CD4-positive, alpha-beta T cell treated with Interleukin-12 subunit alpha and Interleukin-12 subunit beta, for 1 hour (primary cell): ENCODE results near the gene TAAR2.
"Not testable (repeated sequence)": the region's sequence is repeated elsewhere in the genome, so short reads cannot be mapped to it uniquely, and the experiment has no call there.

Experiments
- DNase-seq: peaks from one replicate; pipeline ENCODE4 v3.0.0-alpha.2; 2020

TAAR2 gene

GRCh38 chr6:132624175-132624574, at the start of gene TAAR2:
Gene TAAR2, minus strand, starts transcription at chr6:132624275. Its CDS starts 0 bp downstream, at chr6:132624275.
- DNase-seq, result no peak

GRCh38 chr6:132673376-132674094, 49.5 kb upstream of the TAAR2 start:
- no peak for DNase-seq

GRCh38 chr6:132671295-132671694, 47.2 kb upstream of the TAAR2 start:
- no peak for DNase-seq

- peak; percentile 39 for DNase-seq
Measured at GRCh38 chr6:132669690-132670291, 45.7 kb upstream of the TAAR2 start.

- no peak for DNase-seq
Measured at GRCh38 chr6:132666118-132666517, 42.0 kb upstream of the TAAR2 start.

- DNase-seq, result no peak
Measured at GRCh38 chr6:132664309-132665034, 40.4 kb upstream of the TAAR2 start.

- no peak for DNase-seq
Measured at GRCh38 chr6:132663661-132664060, 39.6 kb upstream of the TAAR2 start.

GRCh38 chr6:132661906-132662305, 37.8 kb upstream of the TAAR2 start:
- DNase-seq, result no peak

- no peak for DNase-seq
Measured at GRCh38 chr6:132659082-132659481, 35.0 kb upstream of the TAAR2 start, which contains the start of gene TAAR1. Gene TAAR1, minus strand, starts transcription at chr6:132659182. Its CDS starts 13,179 bp downstream, at chr6:132646003.

GRCh38 chr6:132651062-132651461, 27.0 kb upstream of the TAAR2 start:
- DNase-seq, result peak; percentile 6

GRCh38 chr6:132650429-132650828, 26.4 kb upstream of the TAAR2 start:
- DNase-seq, result no peak

- DNase-seq, result no peak
Measured at GRCh38 chr6:132648828-132649227, 24.8 kb upstream of the TAAR2 start.

- peak; percentile 16 for DNase-seq
Measured at GRCh38 chr6:132648356-132648755, 24.3 kb upstream of the TAAR2 start.

GRCh38 chr6:132643547-132643946, 19.5 kb upstream of the TAAR2 start:
- DNase-seq, result no peak

GRCh38 chr6:132637135-132637534, 13.1 kb upstream of the TAAR2 start:
- not testable (repeated sequence) for DNase-seq

- not testable (repeated sequence) for DNase-seq
Measured at GRCh38 chr6:132635906-132636305, 11.8 kb upstream of the TAAR2 start.

- not testable (repeated sequence) for DNase-seq
Measured at GRCh38 chr6:132635288-132635687, 11.2 kb upstream of the TAAR2 start.

GRCh38 chr6:132634796-132635195, 10.7 kb upstream of the TAAR2 start:
- DNase-seq, result no peak

GRCh38 chr6:132633362-132633761, 9.3 kb upstream of the TAAR2 start:
- no peak for DNase-seq

- no peak for DNase-seq
Measured at GRCh38 chr6:132623106-132623845, 799 bp downstream of the TAAR2 start.

- DNase-seq, result no peak
Measured at GRCh38 chr6:132616677-132617076, 7.4 kb downstream of the TAAR2 start.

- peak; percentile 5 for DNase-seq
Measured at GRCh38 chr6:132614554-132614953, 9.5 kb downstream of the TAAR2 start.
